Tibial artery (tissue), 4 donors: ENCODE results near the gene TRIM8.

Experiments
- DNase-seq, 2 donors: peaks; one replicate each; pipeline ENCODE4 v3.0.0-alpha.2; 2019
- H3K27ac ChIP-seq, 2 donors: fragments of 200-600 bp; sonication (generic) in 1 of 2; 1 replicate in 1 of 2; 2 replicates in 1 of 2; pipeline ENCODE4 v1.5.1; 2018 to 2019; ENCODE audit warnings: mild to moderate bottlenecking in 1 of 2
- H3K27me3 ChIP-seq, 2 donors: fragments of 200-600 bp; sonication (generic) in 1 of 2; one replicate each; pipeline versions ENCODE4 v1.5.1 to v1.6.0; 2016 to 2019
- H3K36me3 ChIP-seq, 3 donors: fragments of 200-600 bp; sonication (generic) in 2 of 3; one replicate each; pipeline ENCODE4 v1.5.1; 2016 to 2019; ENCODE audit warnings: mild to moderate bottlenecking in 2 of 3
- H3K4me1 ChIP-seq, 4 donors: fragments of 200-600 bp; sonication (generic) in 2 of 4; 1 replicate in 3 of 4; 2 replicates in 1 of 4; pipeline ENCODE4 v1.5.1; 2016 to 2019
- H3K4me3 ChIP-seq, 2 donors: fragments of 200-600 bp; sonication (generic) in 1 of 2; 1 replicate in 1 of 2; 2 replicates in 1 of 2; pipeline ENCODE4 v1.5.1; 2018 to 2019; ENCODE audit warnings: mild to moderate bottlenecking in 2 of 2
- H3K9me3 ChIP-seq, 3 donors: fragments of 200-600 bp; sonication (generic) in 1 of 3; one replicate each; pipeline ENCODE4 v1.5.1; 2016 to 2019
- CTCF ChIP-seq, 2 experiments: fragments of 200-600 bp in 1 of 2; fragments of 450-650 bp in 1 of 2; IDR thresholded peaks; one replicate each; pipeline ENCODE4 v1.5.1; 2017 to 2019; ENCODE audit warnings: antibody characterized with exemption in 2 of 2, mild to moderate bottlenecking in 1 of 2, moderate library complexity in 1 of 2
- intact Hi-C: fragments of 100-400 bp; cut with DNase I; formaldehyde crosslinking; loops from one replicate; pipeline ENCODE4 v1.15.0; 2023; ENCODE audit warnings: low total_unique reads

Gene TRIM8

GRCh38 chr10:102652170-102652916 lies 8.1 kb downstream of the TRIM8 start:
- peaks cover 38 to 65% (median 59%) of the 10 kb centered on the region in 3 donors for H3K36me3 ChIP-seq
- no peak overlapping the region for H3K4me3 ChIP-seq
- intact Hi-C loops: no loop called here
- H3K27ac ChIP-seq: no peak overlapping the region
- H3K27me3 ChIP-seq: no peaks in the 10 kb centered on the region
- H3K9me3 ChIP-seq: no peaks in the 10 kb centered on the region
- H3K4me1 ChIP-seq: peaks cover 0 to 73% (median 47%) of the 10 kb centered on the region in 4 donors
- TF ChIP-seq CTCF (IDR thresholded peaks at IDR 0.05): no peak
- no peak for DNase-seq

GRCh38 chr10:102653060-102653459 lies 8.8 kb downstream of the TRIM8 start:
- Histone ChIP-seq H3K27ac (no peak overlapping the region), H3K4me3 (no peak overlapping the region), H3K4me1 (peaks cover 0 to 73% (median 40%) of the 10 kb centered on the region in 4 donors), H3K27me3 (no peaks in the 10 kb centered on the region), H3K9me3 (no peaks in the 10 kb centered on the region), H3K36me3 (peaks cover 40 to 73% (median 66%) of the 10 kb centered on the region in 3 donors)
- DNase-seq: no peak
- intact Hi-C loops: no loop called here
- TF ChIP-seq CTCF (IDR thresholded peaks at IDR 0.05): no peak

GRCh38 chr10:102654566-102654965 lies 10.3 kb downstream of the TRIM8 start:
- H3K9me3 ChIP-seq: no peaks in the 10 kb centered on the region
- no peak overlapping the region for H3K27ac ChIP-seq
- no peak for DNase-seq
- no peaks in the 10 kb centered on the region for H3K27me3 ChIP-seq
- no peak for TF ChIP-seq CTCF (IDR thresholded peaks at IDR 0.05)
- H3K36me3 ChIP-seq: peaks cover 40 to 82% (median 74%) of the 10 kb centered on the region in 3 donors
- intact Hi-C loops: no loop called here
- no peak overlapping the region for H3K4me3 ChIP-seq
- peaks cover 0 to 66% (median 25%) of the 10 kb centered on the region in 4 donors for H3K4me1 ChIP-seq

- Histone ChIP-seq H3K4me1 (peaks cover 0 to 62% (median 21%) of the 10 kb centered on the region in 4 donors), H3K27ac (no peak overlapping the region), H3K9me3 (no peaks in the 10 kb centered on the region), H3K4me3 (no peak overlapping the region), H3K27me3 (no peaks in the 10 kb centered on the region), H3K36me3 (peaks cover 40 to 82% (median 74%) of the 10 kb centered on the region in 3 donors)
- no peak for DNase-seq
- intact Hi-C loops: no loop called here
- TF ChIP-seq CTCF (IDR thresholded peaks at IDR 0.05): no peak
These were observed 10.7 kb downstream of the TRIM8 start for GRCh38 chr10:102654969-102655368.

- peaks cover 0 to 61% (median 17%) of the 10 kb centered on the region in 4 donors for H3K4me1 ChIP-seq
- H3K4me3 ChIP-seq: no peak overlapping the region
- intact Hi-C loops: no loop called here
- TF ChIP-seq CTCF (IDR thresholded peaks at IDR 0.05): no peak
- peaks cover 40 to 78% (median 70%) of the 10 kb centered on the region in 3 donors for H3K36me3 ChIP-seq
- no peak overlapping the region for H3K27ac ChIP-seq
- H3K9me3 ChIP-seq: no peaks in the 10 kb centered on the region
- H3K27me3 ChIP-seq: no peaks in the 10 kb centered on the region
- no peak for DNase-seq
These were observed 11.7 kb downstream of the TRIM8 start for GRCh38 chr10:102656026-102656425.
